Chondrocyte (in vitro differentiated cells): ENCODE data around the gene INPP4A. TPM values are rescaled to one million over a fixed set of nuclear protein-coding genes. Genes with fewer than 3 reads are reported as not detected.

Source experiments
- DNase-seq: peaks from one replicate; pipeline ENCODE4 v3.0.0; 2021; ENCODE audit warnings: mixed read lengths, low spot score
- H3K27ac Mint-ChIP-seq: one replicate; pipeline ENCODE4 v1.8.0; 2021; ENCODE audit warnings: mild to moderate bottlenecking, moderate library complexity, mixed read lengths; ENCODE audit not compliant: unreplicated experiment
- H3K27me3 Mint-ChIP-seq: 2 replicates; pipeline ENCODE4 v1.8.0; 2021; ENCODE audit warnings: low read depth, mixed read lengths
- H3K36me3 Mint-ChIP-seq: 2 replicates; pipeline ENCODE4 v1.8.0; 2021; ENCODE audit warnings: low read depth, mixed read lengths
- H3K4me1 Mint-ChIP-seq: 2 replicates; pipeline ENCODE4 v1.8.0; 2021; ENCODE audit warnings: low read depth, mild to moderate bottlenecking, mixed read lengths
- H3K4me3 Mint-ChIP-seq: one replicate; pipeline ENCODE4 v1.8.0; 2021; ENCODE audit warnings: mild to moderate bottlenecking, moderate library complexity, mixed read lengths; ENCODE audit not compliant: unreplicated experiment
- H3K9me3 Mint-ChIP-seq: 2 replicates; pipeline ENCODE4 v1.8.0; 2021; ENCODE audit warnings: low read depth, mixed read lengths
- CTCF ChIP-seq: fragments of 200-600 bp; sonication (generic); IDR thresholded peaks from 2 replicates; pipeline ENCODE4 v1.5.0; 2021; ENCODE audit warnings: antibody characterized with exemption, mild to moderate bottlenecking, moderate library complexity
- total RNA-seq: library from RNA; stranded (reverse); gene quantifications from 3 replicates; pipeline ENCODE4 v1.2.1, GENCODE V29; 2021

The INPP4A gene
- total RNA-seq, 1 donor from 2014 or later = 26.1 TPM

GRCh38 chr2:98512699-98513098 lies 68.0 kb downstream of the INPP4A start:
- H3K27me3 Mint-ChIP-seq = no peaks in the 10 kb centered on the region
- peaks cover 13% of the 10 kb centered on the region for H3K4me1 Mint-ChIP-seq
- no peak overlapping the region for H3K4me3 Mint-ChIP-seq
- no peaks in the 10 kb centered on the region for H3K36me3 Mint-ChIP-seq
- DNase-seq = peak; percentile 68
- H3K9me3 Mint-ChIP-seq = no peaks in the 10 kb centered on the region
- H3K27ac Mint-ChIP-seq = no peak overlapping the region
- no peak for TF ChIP-seq CTCF

- no peaks in the 10 kb centered on the region for H3K9me3 Mint-ChIP-seq
- peaks cover 13% of the 10 kb centered on the region for H3K4me1 Mint-ChIP-seq
- no peaks in the 10 kb centered on the region for H3K27me3 Mint-ChIP-seq
- TF ChIP-seq CTCF = no peak
- H3K27ac Mint-ChIP-seq = no peak overlapping the region
- H3K4me3 Mint-ChIP-seq = no peak overlapping the region
- H3K36me3 Mint-ChIP-seq = no peaks in the 10 kb centered on the region
- no peak for DNase-seq
Measured at GRCh38 chr2:98514096-98514639, 69.5 kb downstream of the INPP4A start.

GRCh38 chr2:98514879-98515249 lies 70.2 kb downstream of the INPP4A start:
- no peak for DNase-seq
- H3K4me1 Mint-ChIP-seq = peaks cover 13% of the 10 kb centered on the region
- no peaks in the 10 kb centered on the region for H3K36me3 Mint-ChIP-seq
- no peak overlapping the region for H3K4me3 Mint-ChIP-seq
- H3K9me3 Mint-ChIP-seq = no peaks in the 10 kb centered on the region
- TF ChIP-seq CTCF = no peak
- H3K27me3 Mint-ChIP-seq = no peaks in the 10 kb centered on the region
- H3K27ac Mint-ChIP-seq = peak overlapping the region; percentile 70

- peaks cover 13% of the 10 kb centered on the region for H3K4me1 Mint-ChIP-seq
Measured at GRCh38 chr2:98515250-98515991, 70.8 kb downstream of the INPP4A start.

GRCh38 chr2:98516571-98516970 lies 71.9 kb downstream of the INPP4A start:
- Mint-ChIP-seq H3K27ac (peak overlapping the region; percentile 9), H3K4me1 (peaks cover 13% of the 10 kb centered on the region), H3K27me3 (no peaks in the 10 kb centered on the region), H3K9me3 (no peaks in the 10 kb centered on the region), H3K36me3 (no peaks in the 10 kb centered on the region), H3K4me3 (no peak overlapping the region)
- DNase-seq = no peak
- TF ChIP-seq CTCF = no peak

More at GRCh38 chr2:98515250-98515991, 70.8 kb downstream of the INPP4A start:
- peak overlapping the region; percentile 70 for H3K27ac Mint-ChIP-seq
- H3K9me3 Mint-ChIP-seq = no peaks in the 10 kb centered on the region
- no peak overlapping the region for H3K4me3 Mint-ChIP-seq
- no peaks in the 10 kb centered on the region for H3K36me3 Mint-ChIP-seq
- no peak for TF ChIP-seq CTCF
- DNase-seq = no peak
- no peaks in the 10 kb centered on the region for H3K27me3 Mint-ChIP-seq
